GM21737 (cell line): ENCODE results near the gene ADGRL3.
"Not testable (repeated sequence)": the region's sequence is repeated elsewhere in the genome, so short reads cannot be mapped to it uniquely, and the experiment has no call there.

Experiments used
- ATAC-seq: cut with Tn5 transposase; IDR thresholded peaks from one replicate; pipeline ENCODE4 v1.9.1; 2021; ENCODE audit warnings: mild to moderate bottlenecking, moderate library complexity; ENCODE audit not compliant: unreplicated experiment

The ADGRL3 gene

DNA sequence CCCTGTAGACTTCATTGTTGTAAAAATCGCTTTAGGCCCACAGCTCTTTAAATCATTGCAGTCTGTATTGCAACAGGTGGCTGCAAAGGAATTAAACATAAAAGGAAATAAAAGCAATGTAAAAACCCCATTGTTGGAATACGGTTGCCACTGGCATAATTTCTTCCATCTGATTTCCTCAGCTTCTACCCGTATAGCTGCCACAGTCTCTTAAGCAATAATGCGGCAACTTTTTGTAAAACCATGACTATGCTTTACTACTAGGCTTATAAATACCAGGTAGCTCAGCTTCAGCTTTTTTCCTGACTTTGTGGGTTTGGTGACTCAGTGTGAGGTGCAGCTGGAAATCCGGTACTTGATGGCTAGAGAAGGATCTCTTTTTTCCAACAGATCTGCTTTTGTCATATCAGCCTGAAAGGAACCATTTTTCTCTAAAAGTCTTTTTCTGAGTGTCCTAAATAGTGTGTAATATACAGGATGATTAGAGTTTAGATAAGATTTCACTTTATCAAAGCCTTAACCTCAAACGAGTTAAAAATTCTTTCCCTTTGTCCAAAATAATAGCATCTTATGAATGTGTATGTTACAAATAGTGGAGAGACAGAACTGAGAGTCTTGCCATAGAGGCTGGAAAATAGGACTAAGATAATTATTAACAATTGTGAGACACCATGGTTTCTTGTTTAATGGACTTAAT lies 268.0 kb downstream of the ADGRL3 start:
- no peak for ATAC-seq

DNA sequence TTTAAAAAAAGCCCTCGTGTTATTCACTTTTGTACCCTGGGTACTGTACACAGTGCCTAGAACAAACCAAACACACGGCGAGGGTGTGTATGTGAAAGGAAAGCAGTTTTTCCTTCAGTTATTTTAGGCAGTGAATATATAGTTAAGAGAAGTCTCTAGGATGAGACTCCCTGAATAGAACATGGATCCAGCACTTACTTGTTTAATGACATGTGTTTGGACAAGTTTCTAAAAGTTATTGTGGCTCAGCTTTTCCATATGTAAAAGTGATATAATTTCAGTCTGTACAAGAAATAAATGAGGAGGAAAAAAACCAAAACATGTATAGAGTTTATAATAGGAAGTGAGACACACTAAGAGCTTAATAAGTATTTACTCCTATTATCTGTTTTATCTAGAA lies 273.2 kb downstream of the ADGRL3 start:
- no peak for ATAC-seq

DNA sequence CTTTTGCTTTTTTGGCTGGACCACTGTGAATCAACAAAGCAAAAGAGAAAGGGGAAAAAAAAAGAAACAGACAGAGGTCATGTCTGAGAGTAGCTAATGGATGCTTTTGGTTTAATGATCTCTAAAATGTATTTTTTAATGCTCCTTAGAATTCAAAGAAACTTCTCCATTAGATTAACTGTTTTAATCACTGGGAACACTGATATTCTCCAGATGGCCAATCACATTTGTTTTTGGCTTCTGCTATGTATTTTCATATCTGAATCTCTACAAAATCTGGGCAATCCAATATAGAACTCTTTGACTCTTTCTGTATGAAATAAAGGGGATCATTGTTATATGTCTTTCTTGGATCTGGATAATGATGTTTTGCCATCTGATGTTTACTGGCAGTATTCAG lies 278.2 kb downstream of the ADGRL3 start:
- no peak for ATAC-seq

DNA sequence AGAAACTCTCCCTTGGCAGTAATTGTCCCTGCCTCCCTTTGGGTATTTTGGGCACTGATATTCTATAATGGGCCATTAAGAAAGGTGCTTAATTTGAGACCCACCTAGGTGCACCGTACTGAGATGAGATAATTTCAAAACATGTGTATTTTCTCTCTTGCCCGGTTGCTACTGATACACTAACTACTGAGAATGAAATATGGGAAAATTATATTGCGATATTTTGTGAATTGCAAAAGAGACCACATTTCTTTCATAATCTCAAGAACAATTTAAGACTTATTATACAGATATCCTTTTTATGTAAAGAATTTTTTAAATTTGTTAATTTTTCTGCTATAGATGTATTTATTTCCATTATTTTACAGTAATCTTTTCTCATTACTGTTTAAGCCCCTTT lies 284.9 kb downstream of the ADGRL3 start:
- ATAC-seq: no peak

DNA sequence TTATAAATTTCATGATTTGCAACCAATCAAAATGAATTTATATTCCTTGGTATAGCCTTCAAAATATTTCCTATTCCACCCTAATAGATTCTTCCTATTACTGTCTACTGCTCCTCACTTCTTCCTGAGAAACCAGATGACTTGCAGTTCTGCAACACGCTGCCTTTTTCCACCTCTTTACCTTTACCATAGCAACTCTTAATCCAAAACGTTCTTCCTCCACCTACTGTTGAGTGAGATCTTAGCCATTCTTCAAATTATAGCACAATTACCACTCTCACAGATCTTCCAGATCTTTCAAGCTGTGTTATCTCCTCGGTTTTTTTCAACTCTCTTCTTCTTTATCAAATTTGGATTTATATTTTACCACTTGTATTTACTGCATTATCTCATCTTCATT lies 289.8 kb downstream of the ADGRL3 start:
- no peak for ATAC-seq

DNA sequence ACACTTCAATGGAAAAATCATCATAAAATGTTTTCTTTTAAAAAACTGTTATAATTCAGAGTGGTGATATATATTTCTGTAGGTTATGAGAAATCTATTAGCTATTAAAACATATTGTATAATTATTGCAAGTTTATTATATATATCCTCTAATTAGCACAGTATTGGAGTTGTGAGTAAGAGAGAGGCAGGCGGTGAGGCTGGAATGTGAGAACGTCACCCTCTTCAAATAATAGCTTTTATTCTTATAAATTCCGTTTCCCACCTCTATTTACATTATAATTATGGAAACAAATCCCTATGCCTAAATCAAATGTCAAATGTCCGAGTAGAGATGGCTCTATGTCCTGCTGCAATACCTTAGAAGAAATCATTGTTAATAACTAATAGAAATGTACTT lies 292.9 kb downstream of the ADGRL3 start:
- no peak for ATAC-seq

DNA sequence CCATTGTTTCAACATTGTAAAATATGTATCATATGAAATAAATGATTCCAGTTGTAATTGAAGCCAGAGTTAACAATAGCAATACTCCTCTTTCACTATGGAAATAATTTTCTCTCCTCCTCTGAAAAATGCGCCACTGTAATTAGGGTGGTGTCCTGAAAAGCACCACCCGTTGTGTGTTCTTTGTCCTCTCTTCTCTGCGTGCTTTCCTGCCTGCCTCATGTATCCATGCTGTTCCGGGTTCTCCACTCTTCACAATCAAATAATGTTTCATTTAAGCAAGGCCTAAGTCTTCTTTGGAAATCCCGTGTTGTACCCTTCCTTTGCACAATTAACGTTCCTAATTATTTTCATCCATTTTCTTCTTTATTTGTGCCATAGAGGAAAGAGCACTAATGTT lies 293.3 kb downstream of the ADGRL3 start:
- ATAC-seq: no peak

DNA sequence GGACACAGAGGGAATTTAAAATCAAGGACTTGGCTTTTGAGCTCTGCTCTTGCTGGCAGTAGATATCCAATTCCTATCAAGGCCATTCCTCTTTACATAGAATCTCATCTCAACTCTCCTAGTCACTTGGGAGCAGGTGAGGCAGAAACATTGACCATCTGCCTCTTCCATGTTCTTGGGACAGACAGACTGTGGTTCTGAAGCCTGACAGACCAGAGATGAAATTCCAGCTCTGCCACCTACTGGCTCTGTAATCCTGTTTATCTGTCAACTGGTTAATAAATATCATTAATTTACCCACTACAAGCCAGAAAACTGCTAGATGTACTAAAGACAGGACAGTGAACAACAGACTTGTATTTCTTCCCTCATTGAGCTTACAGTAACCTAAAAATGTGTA lies 300.8 kb downstream of the ADGRL3 start:
- no peak for ATAC-seq

DNA sequence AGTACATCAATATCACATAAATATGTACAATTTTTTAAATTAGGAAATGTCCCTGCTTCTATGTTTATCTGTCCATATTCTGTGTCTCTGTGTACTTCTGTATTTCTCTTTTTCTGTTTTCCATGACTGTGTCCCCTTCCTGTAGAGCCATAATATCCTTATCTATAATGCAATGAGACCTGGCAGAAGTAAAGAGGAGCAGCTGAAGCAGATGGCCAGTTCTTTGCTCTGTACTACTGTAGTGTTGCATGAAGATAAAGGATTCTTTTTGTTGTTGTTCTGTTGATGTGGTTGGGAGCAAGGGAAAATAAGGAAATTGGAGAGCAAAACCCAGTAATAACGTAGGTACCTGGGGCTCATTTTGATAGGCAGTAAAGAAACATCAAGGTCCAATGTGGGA lies 301.7 kb downstream of the ADGRL3 start:
- no peak for ATAC-seq

DNA sequence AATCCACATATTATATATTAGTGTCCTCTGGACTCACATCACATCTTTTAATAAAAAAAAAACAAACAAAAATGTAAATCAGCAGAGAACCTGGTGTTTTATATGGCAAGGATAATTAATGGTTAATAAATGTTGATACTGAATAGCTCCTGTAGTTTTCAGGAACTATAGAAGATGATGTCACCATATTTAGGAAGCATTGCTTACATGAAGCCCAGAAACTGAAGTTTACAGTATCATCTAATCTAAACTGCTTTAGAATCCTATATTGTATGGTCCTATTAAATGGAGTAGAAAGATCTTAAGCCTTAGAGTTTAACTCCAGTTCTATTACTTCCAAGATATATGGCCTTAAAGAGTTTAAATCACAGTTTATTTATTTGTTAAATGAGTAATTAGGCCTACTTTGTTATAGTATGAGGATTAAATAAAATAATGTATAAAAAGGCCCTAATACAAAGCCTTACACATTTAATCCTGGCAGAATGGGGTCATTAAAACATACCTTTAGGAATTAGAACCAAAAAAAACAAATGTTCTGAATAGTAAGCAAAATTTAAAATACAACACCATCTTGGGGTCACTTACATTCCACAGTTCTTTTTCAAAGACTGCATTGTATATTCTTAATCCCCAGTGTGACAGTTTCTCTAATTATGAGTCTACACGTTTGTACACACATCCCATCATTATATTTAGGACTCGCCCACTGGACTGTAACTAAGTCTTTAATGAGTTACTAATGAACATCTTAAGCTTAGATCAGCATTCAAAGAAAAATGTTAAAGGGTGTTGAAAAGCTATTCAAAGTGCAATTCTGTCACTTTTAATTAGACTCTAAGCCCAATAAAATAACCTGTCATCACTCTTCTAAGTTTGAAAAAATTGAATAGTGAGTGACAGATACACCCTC lies 305.9 kb downstream of the ADGRL3 start:
- no peak for ATAC-seq

DNA sequence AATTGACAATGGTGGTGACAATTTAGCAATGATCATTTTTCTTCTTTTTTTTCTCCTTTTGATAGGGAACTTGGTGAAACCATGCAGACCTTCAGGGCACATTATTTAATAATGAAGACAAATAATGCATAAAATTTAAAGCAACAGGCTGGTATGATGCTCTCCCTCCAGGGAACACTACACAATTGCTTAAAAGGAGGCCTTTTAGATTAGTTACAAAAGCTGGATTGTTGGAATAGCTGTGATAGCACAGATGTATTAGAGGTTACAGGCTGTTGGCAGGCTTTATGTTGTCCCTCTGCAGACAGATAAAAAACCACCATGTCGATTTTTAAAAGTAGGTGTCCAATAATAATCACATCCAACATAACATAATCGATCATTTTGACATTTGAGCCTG lies 307.0 kb downstream of the ADGRL3 start:
- no peak for ATAC-seq

DNA sequence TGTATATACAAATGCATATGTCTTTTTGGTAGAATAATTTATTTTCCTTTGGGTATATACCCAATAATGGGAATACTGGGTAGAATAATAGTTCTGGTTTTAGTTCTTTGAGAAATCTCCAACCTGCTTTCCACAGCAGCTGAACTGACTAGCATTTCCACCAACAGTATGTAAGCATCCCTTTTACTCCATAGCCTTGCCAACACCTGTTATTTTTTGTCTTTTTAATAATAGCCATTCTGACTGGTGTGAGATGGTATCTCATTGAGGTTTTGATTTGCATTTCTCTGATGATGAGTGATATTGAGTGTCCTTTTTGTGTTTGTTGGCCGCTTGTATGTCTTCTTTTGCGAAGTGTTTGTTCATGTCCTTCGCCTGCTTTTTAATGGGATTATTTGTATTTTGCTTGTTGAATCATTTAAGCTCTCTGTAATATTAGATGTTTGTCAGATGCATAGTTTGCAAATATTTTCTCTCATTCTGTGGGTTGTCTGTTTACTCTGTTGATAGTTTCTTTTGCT lies 309.7 kb downstream of the ADGRL3 start:
- not testable (repeated sequence) for ATAC-seq

DNA sequence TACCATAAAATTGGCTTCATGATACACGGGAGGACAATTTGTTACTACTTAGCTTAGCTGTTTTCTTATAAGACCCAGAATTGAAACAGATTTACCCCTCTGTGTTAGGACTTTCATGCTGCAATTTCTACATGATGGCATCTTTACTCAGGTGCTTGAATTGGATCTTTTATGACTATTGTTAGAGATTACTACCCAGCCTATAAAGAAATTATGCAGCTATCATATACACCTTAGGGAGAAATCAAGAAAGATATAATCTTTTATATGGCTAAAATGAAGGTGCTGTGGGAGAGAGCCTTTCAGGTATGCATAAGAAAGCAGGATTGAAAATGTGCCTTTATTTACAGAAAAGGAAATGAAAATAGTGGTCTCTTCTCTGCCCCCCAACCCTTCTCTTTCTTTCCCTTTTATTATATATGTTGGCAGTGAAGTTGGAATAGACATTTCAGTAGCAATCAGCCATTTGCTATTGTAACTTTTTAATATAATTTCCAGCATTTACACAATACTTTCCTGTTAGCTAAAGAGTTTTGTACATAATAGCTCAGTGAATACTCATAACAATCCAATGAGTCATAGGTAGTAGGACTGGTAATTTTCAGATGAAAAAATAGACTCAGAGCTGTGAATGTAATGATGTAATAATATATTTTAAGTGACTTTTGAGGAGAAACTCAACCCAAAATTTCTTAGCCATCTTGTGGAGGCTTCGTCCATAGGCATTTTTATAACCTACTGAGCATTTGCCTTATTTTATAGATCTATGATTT lies 311.8 kb downstream of the ADGRL3 start:
- ATAC-seq: no peak

DNA sequence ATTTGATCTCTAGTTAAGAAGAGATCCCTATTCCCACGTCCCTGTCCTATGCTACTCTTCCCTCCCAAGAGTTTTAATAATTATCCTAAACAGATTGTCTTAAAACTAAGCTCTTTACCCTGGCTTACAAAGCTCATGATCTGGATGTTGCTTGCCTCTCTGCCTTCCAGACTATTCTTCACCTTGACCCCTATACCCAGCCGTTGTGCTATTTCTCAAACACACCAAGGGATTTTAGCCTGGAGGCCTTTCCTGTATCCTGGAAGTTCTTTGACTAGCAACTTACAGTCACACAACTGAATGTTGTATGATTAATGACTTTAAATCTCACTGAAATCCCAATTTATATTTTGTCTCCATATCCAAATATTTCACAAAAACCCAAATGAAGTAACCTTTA lies 314.9 kb downstream of the ADGRL3 start:
- ATAC-seq: no peak

DNA sequence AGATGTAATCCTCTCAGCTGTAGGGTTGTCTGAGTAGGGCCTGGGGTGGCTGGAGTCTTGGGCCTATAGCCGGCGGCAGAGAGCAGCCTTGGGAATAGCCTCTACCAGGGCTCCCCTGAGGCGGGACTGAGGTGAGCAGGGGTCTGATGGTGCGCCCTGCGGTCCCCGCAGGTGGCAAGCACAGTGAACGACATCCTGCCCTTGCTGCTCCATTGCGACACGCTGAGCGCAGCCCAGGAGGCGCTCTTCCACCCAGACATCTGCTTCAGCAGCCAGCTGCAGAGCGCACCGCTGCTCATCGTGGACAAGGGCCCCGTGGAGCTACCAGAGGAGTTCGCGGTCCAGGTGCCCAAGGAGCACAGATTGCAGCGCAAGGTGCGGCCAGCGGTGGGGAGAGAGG lies 317.0 kb downstream of the ADGRL3 start:
- ATAC-seq: no peak

DNA sequence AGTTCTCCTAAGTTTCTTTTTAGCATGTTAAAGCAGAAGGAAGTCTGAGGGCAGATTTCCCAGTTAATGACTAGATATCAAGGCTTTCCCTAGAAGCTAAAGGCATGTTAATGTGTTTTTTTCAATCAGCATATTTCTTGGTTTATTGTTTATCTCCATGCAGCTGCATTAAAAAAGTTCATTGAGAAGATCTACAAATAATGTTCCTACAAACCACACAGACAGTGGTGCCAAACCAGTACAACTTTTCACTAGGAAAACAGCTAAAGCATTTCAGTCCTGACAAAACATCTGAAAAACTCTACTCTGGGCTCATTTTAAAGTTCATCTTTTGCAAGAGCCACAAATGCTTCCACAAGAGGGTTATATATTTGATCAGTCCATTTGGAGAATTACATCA lies 320.0 kb downstream of the ADGRL3 start:
- no peak for ATAC-seq

DNA sequence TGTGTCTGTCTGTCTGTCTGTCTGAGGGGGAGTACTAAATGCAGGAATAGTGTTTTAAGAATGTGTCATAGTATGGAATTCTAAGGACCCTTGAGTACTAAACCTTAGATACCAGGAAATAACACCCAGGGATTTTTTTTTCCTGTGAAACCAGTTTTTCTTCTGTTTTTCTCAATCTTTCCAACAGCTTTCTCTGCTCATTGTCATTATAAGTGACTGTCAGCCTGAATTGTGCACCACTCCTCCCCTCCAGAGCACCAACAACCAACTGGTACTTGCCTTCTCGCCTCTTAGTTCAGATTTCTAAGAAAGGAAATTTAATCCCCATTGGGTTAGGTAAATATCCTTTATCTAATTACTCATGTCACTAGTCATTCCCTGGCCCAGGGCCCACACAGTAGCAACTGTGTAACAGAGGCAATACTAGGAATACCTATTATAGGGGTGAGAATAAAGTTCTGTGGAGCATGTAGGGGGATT lies 320.6 kb downstream of the ADGRL3 start:
- ATAC-seq: no peak

DNA sequence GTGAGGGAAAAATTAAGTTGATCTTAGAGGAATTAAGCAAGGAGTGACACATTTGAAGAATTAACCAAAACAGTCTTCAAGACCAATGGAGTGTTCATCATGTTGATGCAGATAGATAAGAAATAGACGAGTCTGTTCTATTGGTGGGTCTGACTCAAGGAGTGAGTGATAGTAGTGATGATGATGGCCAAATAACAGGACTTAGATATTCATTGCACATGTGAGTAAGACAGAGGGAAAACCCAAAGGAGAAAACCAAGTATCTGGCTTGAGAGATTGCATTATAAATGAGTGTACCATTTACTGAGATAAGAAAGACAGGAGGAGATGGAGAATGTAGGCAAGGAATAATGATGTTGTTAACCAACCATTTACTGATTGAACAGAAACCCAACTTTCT lies 321.3 kb downstream of the ADGRL3 start:
- ATAC-seq: no peak

DNA sequence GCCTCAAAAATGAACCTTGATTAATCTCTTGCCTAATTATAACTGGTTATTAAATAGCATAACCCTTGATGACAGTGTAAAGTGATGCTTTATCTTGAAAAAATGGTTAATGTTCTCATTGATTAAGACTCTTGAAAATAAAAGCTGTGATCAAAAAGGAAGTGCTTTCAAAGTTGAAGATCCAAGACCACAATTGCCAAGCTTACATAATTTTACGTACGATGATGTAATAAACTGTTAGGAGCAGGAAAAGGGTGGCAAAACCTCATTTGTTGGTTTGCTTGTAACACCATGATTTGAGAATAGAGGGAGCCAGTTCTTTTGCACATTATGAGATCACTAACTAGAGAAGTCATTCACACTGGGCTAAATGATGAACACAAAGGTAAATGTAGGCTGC lies 322.2 kb downstream of the ADGRL3 start:
- ATAC-seq: no peak

DNA sequence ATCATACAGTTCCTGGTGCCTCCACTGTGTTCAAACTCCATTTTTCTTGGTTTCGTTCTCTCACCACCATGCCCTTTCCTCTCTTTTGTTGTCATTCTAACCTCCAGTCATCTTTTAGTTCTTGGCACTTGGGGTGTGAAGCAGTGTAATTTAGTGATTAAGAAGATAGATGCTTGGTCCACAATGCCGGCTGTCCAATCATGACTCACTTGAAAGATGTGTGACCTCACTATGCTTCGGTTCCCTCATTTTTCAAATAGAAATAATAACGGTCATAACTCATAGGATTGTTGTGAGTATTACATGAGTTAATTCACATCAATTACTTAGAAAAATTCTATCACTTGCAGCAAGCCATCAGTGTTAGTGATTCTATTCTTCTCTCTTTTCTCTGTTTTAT lies 327.8 kb downstream of the ADGRL3 start:
- ATAC-seq: no peak

DNA sequence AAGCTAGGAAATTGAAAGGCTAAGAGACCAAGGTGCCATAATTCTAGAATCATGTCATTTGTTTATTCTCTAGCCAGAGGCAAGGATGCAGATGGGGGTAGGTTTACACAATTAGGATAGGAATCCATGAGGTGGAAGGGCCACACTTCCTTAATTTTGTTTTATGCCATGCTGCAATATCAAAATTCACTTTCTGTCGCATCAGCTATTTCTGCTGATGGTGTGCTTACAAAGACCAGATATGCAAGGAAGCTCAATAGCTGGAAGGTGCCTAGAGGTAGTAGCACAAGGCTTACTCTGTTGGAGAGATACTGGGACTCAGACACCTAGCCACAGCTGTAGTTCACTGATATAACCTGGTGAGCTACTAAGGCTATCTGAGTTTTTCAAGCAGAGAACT lies 328.5 kb downstream of the ADGRL3 start:
- ATAC-seq: no peak
